SKM-1 (cell line): ENCODE results near the gene ARPP19.
"Not testable (repeated sequence)": the region's sequence is repeated elsewhere in the genome, so short reads cannot be mapped to it uniquely, and the experiment has no call there.

Source experiments
- DNase-seq: peaks from one replicate; lab custom pipeline; 2025; ENCODE audit not compliant: unreplicated experiment; lab: John Stamatoyannopoulos, UW

ARPP19 gene

DNA sequence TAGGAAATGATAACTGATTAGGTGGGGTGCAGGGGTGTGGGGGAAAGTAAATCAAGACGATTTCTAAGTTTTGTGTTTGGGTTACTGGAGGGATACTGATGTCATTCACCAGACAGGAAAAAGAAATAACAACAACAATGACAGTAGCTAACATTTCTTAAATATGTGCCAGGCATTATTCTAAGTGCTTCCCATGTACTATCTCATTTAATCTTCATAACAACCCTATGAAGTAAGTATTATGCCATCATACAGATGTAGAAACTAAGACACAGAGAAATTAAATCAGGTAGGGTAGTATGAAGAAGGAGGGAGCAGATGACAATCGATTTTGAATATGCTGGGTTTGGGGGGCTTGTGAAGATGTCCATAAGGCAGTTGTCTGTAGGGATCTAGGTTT lies 53.5 kb downstream of the ARPP19 start:
- DNase-seq: no peak

DNA sequence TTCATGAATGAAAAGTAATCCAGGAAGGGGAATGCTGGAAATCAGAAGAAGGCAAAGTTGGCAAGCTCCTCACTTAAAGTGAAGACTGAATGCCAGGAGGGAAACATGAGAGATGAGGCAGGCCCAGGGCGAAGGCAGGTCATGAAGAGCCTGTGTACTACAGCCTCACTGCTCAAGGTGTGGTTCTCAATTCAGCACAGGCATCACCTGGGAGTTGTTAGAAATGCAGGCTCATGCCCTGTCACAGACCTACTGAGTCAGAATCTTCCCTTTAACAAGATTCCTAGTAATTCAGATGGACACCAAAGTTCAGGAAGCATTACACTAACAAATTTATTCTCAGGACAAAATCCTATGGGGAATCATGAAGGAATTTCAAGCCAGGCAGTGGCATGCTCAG lies 54.3 kb downstream of the ARPP19 start:
- DNase-seq: no peak

DNA sequence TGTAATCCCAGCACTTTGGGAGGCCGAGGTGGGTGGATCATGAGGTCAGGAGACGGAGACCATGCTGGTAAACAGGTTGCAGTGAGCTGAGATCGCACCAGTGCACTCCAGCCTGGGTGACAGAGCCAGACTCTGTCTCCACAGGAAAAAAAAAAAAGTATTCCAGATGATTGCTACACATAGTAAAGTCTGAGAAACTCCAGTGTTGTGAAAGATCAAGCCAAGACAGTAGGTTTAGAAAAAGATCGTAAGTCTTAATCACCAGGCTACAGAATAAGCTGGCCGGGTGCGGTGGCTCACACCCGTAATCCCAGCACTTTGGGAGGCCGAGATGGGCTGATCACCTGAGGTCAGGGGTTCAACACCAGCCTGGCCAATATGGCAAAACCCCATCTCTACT lies 56.0 kb downstream of the ARPP19 start:
- not testable (repeated sequence) for DNase-seq

DNA sequence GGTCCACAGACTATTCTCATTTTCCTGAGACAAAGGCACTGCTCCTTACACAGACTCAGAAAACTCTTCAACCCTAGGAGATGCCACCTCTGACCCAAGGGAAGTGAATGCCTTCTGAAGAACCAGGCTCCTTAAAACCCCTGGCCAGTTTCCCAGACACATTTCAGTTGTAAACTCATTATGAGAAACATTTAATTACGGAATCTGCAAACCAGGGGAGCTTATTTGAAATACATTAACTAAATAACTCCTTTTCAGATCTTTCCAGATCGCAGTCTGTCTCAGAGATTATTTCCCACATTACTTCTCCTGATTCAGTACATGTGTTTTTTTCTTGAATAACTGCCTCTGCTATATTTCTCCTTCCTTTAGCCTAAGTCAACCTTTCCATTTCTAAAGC lies 57.7 kb downstream of the ARPP19 start:
- DNase-seq: no peak

DNA sequence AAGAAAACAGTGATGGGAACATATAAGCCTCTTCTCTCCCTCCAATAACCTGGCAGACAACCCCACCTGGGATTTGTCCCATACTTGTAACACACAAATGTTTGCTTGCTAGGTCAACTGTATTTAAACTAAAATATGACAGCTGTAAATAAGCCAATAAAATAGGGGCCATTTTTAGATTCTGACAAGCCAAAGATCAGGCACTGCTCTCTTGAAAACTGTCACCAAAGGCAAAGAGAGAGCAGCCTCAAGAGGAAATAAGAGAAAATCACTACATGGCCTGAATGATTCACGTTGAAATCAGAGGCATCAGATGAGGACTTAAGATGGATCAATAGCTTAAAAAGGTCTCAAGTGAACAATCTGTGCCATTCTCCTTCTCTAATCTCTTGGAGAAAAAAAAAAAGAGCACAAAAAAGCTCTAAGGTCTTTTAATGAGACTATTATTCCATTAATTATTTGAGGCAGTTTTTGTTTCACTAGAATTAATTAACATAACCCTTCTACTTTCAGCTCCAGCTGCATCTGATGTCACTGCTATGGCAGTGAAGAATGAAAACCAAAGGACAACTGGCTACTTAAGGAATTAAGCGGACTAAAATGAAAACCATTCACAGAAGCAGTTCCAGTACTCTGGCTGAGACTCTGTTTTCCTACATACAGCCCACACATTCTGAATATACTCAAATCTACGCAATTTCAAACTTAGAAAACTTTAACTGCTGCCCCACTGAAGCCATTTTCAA lies 59.2 kb downstream of the ARPP19 start:
- no peak for DNase-seq

DNA sequence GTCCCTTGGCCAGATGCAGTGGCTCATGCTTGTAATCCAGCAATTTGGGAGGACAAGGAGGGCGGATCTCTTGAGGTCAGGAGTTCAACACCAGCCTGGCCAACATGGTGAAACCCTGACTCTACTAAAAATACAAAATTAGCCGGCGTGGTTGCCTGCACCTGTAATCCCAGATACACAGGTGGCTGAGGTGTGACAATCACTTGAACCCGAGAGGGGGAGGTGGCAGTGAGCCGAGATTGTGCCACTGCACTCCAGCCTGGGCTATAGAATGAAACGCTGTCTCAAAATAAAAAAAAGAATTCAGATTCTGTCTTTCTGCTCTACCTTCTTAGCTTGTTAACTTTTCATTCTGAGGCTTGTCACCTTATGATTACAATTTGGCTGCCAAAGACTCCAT lies 62.3 kb downstream of the ARPP19 start:
- DNase-seq: no peak

DNA sequence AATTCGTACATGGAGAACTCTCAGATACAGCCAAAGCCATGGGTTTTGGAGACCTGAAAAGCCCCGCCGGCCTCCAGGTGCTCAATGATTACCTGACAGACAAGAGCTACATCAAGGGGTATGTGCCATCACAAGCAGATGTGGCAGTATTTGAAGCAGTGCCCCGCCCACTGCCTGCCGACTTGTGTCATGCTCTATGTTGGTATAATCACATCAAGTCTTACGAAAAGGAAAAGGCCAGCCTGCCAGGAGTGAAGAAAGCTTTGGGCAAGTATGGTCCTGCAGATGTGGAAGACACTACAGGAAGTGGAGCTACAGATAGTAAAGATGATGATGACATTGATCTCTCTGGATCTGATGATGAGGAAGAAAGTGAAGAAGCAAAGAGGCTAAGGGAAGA lies 63.7 kb downstream of the ARPP19 start:
- DNase-seq: peak; percentile 52

DNA sequence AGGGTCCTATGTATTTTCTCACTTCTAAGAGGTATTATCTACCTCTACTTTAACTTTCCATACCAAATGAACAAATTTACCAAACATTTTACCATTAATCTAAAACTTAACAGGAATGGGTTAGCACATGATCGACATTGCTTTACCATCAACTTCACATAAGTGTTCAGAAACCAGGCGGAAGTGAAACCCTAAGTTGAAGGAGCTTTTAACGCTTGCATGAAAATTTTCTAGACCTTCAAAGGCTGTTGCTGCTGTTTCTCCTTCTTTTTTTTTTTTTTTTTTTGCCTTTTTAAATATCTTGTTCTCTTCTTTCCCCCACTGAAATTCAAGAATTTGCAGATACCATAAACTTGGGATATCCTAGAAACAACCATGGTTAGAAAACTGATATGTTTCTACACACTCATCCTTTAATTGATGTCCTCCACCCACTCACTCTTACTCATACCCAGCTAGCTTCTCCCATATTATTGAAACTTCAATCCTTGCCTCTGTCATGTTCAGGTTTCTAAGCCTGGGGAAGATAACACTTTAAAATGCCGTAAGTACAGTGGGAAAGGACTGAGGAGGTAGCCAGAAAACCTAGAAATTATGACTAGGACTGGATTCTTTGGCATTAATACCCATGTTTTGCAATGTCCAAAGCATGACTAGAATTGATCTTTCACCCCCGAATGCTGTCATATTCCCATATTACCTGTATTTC lies 64.9 kb downstream of the ARPP19 start:
- DNase-seq: no peak

DNA sequence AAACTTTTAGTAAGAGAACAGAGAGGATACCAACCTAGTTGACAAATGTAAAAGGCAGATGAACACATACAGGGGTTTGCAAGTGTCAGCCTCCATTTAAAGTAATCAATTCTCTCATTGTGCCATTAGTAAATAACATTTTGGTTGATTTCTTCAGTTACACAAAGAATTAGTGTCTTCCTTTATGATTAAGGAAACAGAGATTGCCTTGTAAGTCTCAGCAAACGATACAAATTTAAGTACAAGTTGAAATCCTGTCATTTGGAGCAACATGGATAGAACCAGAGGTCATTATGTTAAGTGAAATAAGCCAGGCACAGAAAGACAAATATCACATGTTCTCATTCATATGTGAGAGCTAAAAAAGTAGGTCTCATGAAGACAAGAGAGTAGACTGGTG lies 66.2 kb downstream of the ARPP19 start:
- no peak for DNase-seq

DNA sequence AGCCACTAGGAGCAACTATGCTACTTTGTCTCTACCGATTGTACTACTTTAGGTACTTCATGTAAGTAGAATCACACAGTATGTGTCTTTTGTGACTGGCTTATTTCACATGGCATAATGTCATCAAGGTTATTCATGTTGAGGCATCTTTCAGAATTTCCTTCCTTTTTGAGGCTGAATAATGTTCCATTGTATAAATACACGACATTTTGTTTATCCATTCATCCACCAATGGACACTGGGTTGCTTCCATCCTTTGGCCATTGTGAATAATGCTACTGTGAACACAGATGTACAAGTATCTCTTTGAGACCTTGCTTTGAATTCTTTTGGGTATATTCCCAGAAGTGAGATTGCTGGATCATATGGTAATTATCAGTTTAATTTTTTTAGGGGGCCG lies 69.3 kb downstream of the ARPP19 start:
- DNase-seq: no peak

DNA sequence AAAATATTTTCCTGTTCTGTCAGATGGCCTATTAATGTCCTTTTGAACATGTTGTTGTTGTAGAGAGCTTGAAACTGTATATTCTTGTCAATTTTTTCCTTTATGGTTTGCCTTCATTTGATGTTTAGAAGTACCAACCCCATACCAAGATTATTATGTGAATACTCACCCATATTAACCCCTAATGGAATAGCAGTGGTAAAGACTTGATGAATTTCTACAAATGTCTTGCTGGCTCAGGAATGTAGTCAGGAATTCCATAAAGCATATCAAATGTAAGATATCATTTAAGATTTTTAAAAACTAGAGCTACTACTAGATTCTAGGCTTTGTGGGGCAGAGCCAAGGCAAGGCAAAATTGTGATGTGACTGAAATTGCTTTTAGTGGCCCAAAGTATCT lies 70.1 kb downstream of the ARPP19 start:
- no peak for DNase-seq
